ENCODE results near the gene AGO1. TPM values are rescaled to one million over a fixed set of nuclear protein-coding genes. Genes with fewer than 3 reads are reported as not detected.
"Not testable (repeated sequence)": the region's sequence is repeated elsewhere in the genome, so short reads cannot be mapped to it uniquely, and the experiment has no call there.

AGO1 gene
- total RNA-seq, 2 donors from 2014 or later: 5.6 to 13.2 TPM

DNA sequence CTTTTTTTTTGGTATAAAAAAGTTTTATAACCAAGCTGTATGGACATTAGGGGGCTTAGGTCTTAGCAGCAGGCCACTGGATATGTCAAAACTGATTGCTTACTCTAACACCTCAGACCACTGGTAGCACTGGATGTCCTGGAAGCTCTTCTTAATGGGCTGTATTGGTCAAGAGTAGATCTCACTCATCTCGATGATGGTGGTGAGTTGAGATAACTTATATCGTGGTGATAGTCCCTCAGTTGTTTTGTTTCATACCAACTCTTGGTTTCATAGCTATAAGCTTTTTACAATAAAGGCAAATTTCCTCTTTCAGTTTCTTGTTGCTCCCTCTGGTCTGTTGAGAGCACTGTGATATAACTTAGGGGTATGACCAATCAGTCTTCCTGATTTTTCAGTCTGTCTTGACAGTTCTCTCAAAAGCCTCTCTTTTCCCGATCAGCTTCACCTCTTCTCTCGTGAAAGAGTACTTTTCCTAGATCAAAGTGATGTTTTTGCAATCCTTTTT is 9.7 kb upstream of the AGO1 start:
- Histone ChIP-seq H3K36me3 (replicated peaks in 1 of 2; ENCODE audit: insufficient read depth in 1 of 2, low read depth in 2 of 2) (no peaks in the 10 kb centered on the region), H3K4me1 (no peaks in the 10 kb centered on the region), H3K9me3 (no peaks in the 10 kb centered on the region), H3K27me3 (no peaks in the 10 kb centered on the region), H3K27ac (no peak overlapping the region), H3K4me3 (no peak overlapping the region)
- ATAC-seq (no peak), DNase-seq (no peak)
- intact Hi-C loops (cut with DNase I): no loop called here
- TF ChIP-seq, protein P1, sequence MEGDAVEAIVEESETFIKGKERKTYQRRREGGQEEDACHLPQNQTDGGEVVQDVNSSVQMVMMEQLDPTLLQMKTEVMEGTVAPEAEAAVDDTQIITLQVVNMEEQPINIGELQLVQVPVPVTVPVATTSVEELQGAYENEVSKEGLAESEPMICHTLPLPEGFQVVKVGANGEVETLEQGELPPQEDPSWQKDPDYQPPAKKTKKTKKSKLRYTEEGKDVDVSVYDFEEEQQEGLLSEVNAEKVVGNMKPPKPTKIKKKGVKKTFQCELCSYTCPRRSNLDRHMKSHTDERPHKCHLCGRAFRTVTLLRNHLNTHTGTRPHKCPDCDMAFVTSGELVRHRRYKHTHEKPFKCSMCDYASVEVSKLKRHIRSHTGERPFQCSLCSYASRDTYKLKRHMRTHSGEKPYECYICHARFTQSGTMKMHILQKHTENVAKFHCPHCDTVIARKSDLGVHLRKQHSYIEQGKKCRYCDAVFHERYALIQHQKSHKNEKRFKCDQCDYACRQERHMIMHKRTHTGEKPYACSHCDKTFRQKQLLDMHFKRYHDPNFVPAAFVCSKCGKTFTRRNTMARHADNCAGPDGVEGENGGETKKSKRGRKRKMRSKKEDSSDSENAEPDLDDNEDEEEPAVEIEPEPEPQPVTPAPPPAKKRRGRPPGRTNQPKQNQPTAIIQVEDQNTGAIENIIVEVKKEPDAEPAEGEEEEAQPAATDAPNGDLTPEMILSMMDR (IDR thresholded peaks at IDR 0.05): no peak
- TF ChIP-seq POLR2A (IDR thresholded peaks at IDR 0.05): no peak
- WGBS, 2 donors: 71 to 84% methylated on average over 4 of the region's 4 CpGs

DNA sequence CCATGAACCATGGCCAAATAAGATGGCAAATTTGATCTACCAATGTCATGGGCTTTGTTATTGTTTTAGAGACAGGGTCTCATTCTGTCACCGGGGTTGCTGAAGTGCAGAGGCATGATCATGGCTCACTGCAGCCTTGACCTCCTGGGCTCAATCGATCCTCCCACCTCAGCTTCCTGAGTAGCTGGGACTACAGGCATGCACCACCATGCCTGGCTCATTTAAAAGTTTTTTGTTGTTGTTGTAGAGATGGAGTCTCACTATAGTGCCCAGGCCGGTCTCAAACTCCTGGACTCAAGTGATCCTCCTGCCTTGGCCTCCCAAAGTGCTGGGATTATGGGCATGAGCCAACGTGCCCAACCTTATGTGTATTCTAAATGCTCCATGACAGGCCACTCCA is 8.9 kb upstream of the AGO1 start:
- intact Hi-C loops (cut with DNase I); H3K27me3 ChIP-seq; H3K4me3 ChIP-seq; H3K9me3 ChIP-seq; H3K36me3 ChIP-seq (replicated peaks in 1 of 2; ENCODE audit: insufficient read depth in 1 of 2, low read depth in 2 of 2); H3K27ac ChIP-seq; H3K4me1 ChIP-seq; ATAC-seq; DNase-seq: not testable (repeated sequence)
- 78 to 79% methylated on average over 3 to 4 of the region's 4 CpGs for WGBS, 2 donors

DNA sequence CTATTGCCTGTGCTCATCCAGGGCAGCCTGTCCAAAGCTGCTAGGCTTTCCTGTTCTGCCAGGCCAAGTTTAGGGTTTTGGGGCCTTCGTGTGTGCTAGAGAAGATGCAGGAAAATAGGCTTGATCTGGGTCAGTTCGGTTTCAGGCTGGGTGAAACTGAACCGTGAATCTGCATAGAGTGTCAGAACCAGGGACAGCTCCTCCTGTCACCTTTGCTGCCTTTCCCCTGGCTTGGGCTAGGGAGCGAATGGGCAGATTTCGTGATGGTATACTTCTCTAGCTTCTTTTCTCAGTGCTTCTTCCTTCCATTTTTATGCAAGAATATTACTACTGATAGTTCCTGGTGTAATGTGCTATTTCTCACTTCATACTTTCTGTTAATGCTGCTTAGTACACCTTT is 6.0 kb upstream of the AGO1 start:
- TF ChIP-seq, protein P1 (IDR thresholded peaks at IDR 0.05): no peak
- TF ChIP-seq POLR2A (IDR thresholded peaks at IDR 0.05): no peak
- no peak for ATAC-seq
- Histone ChIP-seq H3K4me3 (no peak overlapping the region), H3K9me3 (no peaks in the 10 kb centered on the region), H3K4me1 (no peaks in the 10 kb centered on the region), H3K36me3 (replicated peaks in 1 of 2; ENCODE audit: insufficient read depth in 1 of 2, low read depth in 2 of 2) (no peaks in the 10 kb centered on the region), H3K27me3 (no peaks in the 10 kb centered on the region), H3K27ac (no peak overlapping the region)
- intact Hi-C loops (cut with DNase I): no loop called here
- no peak for DNase-seq
- WGBS, 2 donors: 51 to 57% methylated on average over 5 of the region's 5 CpGs

DNA sequence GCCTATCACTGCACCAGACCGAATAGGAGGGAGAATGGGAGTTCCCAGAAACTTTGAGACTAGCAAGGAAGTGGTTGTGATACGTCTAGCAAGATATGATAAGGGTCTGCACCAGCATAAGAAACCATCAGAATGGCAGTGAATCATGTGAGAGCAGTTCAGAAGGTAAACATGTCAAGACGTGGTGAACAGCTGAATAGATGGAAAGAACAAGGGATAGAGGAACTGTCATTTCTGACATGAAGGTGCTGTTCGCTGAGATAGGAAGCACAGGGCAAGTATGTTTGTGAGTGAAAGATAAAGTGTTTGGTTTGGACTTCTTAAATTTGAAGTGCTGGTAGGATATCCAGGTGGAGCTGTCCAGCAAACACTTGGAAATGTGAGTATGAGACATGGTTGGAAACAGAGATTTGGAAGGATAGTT is 1.1 kb upstream of the AGO1 start:
- TF ChIP-seq, protein P1 (IDR thresholded peaks at IDR 0.05): no peak
- no peak for TF ChIP-seq POLR2A (IDR thresholded peaks at IDR 0.05)
- no peak overlapping the region for H3K27ac ChIP-seq
- H3K4me1 ChIP-seq: peaks cover 25% of the 10 kb centered on the region
- WGBS, 2 donors: 33 to 34% methylated on average over 4 of the region's 4 CpGs
- H3K36me3 ChIP-seq (replicated peaks in 1 of 2; ENCODE audit: insufficient read depth in 1 of 2, low read depth in 2 of 2): no peaks in the 10 kb centered on the region
- H3K27me3 ChIP-seq: no peaks in the 10 kb centered on the region
- no peak overlapping the region for H3K4me3 ChIP-seq
- intact Hi-C loops (cut with DNase I): no loop called here
- ATAC-seq: no peak
- no peaks in the 10 kb centered on the region for H3K9me3 ChIP-seq
- no peak for DNase-seq

DNA sequence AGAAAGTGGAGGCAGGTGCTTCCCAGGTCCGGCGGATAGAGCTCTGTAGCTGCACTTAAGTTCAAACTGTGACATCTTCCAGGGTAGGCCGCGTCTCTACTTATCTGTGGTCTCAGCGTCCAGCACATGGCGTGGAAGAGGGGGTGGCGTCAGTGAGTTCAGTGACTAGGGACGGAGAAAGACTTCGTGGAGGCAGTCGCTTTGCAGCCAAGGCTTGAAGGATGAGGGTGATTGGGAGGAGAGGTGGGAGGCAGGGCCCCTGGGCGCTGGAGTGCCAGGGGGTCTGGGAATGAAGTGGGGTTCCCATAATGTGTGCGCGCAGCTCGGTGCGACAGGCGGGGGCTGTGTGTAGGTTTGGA is 444 bp upstream of the AGO1 start:
- TF ChIP-seq, protein P1 (IDR thresholded peaks at IDR 0.05): no peak
- TF ChIP-seq POLR2A (IDR thresholded peaks at IDR 0.05): no peak
- intact Hi-C loops (cut with DNase I): no loop called here
- ATAC-seq (no peak), DNase-seq (peak in 2 of 4 donors; percentile 8 to 12)
- Histone ChIP-seq H3K36me3 (replicated peaks in 1 of 2; ENCODE audit: insufficient read depth in 1 of 2, low read depth in 2 of 2) (no peaks in the 10 kb centered on the region), H3K4me1 (peaks cover 30% of the 10 kb centered on the region), H3K4me3 (no peak overlapping the region), H3K27me3 (no peaks in the 10 kb centered on the region), H3K9me3 (no peaks in the 10 kb centered on the region), H3K27ac (peak overlapping the region in 3 of 4 donors; percentile 66 to 85 (median 77))
- WGBS, 2 donors: 44 to 48% methylated on average over 14 to 16 of the region's 16 CpGs
